ENCODE results near the gene USPL1. TPM values are rescaled to one million over a fixed set of nuclear protein-coding genes. Genes with fewer than 3 reads are reported as not detected.
A peak's percentile ranks its signal among the peaks of the same experiment; 100 is the strongest.
"Not testable (repeated sequence)": the region's sequence is repeated elsewhere in the genome, so short reads cannot be mapped to it uniquely, and the experiment has no call there.

Gene USPL1
- total RNA-seq = 11.8 TPM

DNA sequence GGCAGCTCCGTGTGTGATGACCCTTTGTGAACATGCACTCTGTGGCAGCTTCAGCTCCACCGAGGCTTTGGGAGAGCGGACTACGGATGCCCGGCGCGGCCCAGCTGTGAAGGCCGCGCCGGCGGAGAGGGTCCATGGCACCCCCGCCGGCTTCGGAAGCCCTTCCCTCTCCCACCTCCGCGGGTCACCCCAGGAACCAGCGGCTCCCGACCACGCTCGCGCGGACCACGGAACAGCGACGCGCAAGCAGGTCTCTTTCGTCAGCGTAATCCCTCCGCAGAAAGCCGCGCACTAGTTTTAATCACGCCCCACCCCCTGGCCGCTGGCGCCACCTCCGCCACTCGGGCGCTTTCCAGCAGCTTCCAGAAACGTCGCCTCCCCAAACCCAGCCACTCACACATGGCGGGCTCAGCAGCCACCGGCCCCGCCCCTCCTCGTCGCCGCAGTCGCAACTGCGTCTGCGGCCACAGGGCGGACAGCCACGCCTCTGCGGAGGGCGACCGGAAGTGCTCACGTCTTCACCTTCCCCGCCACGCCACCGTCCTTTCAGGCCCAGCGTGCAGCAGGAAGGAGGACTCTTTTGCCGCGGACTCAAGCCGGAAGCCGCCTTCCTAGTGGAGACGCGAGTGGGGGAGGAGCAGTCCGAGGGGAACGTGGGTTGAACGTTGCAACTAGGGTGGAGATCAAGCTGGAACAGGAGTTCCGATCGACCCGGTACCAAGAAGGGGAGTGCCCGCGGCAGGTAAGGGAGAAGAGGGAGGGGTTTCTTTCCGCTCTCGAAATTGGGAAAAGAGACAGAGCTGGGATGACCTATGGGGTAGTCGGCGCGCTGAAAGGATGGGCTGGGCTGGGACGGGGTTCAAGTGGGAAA, at the start of gene USPL1:
USPL1 (plus strand) TSS at position 606 of the 871 bp plus-strand sequence. CDS start 3,221 bp downstream, outside the sequence.
- DNase-seq (ENCODE audit: low read depth in 2 of 3, low spot score in 2 of 3) = peak; percentile 94 to 99 (median 99)

GRCh38 chr13:30569901-30570576, 47.7 kb upstream of the USPL1 start:
- DNase-seq (ENCODE audit: low read depth in 2 of 3, low spot score in 2 of 3) = no peak

DNA sequence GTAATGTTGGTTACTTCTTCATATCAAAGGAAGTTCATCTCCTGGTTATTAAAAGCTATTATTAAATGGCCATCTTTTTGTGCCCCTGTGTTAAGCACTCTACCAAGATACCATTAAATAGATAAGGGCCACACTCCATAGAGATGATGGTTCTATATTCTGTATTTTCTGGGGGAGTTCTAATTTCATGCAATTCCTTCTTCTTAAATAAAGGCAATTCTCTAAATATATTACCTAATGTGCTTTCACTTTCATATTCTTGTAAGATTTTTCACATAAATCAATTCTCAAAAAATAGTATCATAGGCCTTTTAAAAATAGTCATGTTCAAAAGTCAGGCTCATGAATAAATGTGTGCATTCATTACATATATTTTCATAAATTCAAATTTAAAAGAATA, 47.0 kb upstream of the USPL1 start:
- no peak for DNase-seq (ENCODE audit: low read depth in 2 of 3, low spot score in 2 of 3)

DNA sequence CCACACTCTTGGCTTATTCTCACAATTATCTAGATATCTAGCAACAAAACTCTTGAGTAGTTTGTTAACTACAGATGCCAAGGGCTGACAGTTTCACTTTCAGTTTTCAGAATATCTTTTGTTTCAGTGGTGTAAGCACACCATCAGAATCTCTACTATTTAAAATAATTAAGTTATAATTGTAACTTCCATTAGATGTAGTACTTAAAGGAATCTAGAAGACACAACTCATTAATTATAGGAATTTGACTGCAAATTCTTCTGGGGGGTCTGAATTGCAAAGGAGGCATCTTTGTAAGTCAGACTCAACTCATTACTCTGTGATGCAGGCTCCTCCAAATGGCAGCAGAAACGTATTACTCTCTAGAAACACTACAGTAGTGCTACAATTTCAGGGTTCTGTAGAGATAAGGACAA, 44.9 kb upstream of the USPL1 start:
- peak in 2 of 3 donors; percentile 48 to 71 for DNase-seq (ENCODE audit: low read depth in 2 of 3, low spot score in 2 of 3)

DNA sequence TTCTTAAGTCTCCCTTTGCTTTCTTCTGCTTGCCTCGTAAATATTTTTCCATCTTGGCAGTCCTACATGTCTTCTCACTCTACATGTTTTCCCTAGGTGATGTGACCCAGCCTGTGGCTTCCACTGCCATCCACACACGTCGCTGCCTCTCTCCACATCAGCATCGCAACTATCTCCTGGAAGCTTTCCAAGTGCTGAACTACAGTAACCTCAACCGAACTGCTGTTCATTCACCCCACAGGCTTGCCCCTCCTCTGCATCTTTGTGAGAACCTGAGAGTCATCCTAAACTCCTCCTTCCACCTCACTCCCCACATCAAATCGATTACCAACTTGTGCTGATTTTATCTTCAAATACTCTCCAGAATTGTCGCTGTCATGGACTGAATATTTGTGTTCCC, 41.2 kb upstream of the USPL1 start:
- DNase-seq (ENCODE audit: low read depth in 2 of 3, low spot score in 2 of 3) = peak in 2 of 3 donors; percentile 61 to 79

DNA sequence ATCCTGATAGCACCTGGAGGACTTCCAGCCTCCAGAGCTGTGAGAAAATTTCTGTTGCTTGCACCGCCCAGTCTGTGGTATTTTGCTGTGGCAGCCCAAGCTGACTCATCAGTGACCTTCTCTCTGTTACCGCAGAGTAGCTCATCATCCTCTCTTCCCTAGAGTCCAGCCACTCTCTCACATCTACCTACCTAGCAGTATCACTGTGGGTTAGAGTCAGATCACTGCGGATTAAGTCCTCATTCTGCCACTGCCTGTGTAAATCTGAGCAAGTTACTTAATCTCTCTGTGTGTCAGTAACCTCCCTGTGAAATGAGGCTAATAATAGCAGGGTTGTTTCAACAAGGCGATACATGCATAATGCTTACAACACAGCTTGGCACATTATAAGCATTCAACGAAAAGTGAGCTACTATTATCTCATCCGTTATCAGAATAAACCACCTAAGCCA, 40.3 kb upstream of the USPL1 start:
- peak in 2 of 3 donors; percentile 11 to 27 for DNase-seq (ENCODE audit: low read depth in 2 of 3, low spot score in 2 of 3)

DNA sequence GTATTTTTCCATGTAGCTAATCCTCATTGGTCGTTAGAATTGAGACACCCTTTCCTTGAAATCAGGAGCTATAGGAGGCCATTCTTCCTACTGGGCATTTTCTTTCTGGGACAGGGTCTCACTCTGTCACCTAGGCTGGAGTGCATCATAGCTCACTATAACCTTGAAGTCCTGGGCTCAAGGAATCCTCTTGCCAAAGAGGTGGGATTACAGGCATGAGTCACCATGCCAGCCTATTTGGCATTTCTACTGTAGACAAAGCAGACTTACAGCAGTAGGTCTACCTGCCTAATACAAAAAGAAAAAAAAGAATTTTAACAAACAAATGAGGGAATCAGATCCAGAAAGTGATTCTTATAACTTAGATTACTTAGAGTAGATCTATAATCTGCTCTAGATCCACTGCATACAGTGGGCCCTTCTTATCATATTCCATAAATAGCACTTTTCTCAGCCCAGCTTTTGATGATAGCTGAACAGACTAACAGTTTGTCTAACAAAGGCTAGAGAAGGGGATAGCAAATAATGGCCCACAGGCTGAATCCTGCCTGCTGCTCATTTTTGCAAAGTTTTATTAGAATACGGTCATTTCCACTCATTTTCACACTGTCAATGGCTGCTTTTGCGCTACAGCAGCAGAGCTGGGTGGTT, 36.7 kb upstream of the USPL1 start:
- DNase-seq (ENCODE audit: low read depth in 2 of 3, low spot score in 2 of 3) = no peak

GRCh38 chr13:30581582-30581981, 36.1 kb upstream of the USPL1 start:
- DNase-seq (ENCODE audit: low read depth in 2 of 3, low spot score in 2 of 3) = peak in 2 of 3 donors; percentile 37 to 49

DNA sequence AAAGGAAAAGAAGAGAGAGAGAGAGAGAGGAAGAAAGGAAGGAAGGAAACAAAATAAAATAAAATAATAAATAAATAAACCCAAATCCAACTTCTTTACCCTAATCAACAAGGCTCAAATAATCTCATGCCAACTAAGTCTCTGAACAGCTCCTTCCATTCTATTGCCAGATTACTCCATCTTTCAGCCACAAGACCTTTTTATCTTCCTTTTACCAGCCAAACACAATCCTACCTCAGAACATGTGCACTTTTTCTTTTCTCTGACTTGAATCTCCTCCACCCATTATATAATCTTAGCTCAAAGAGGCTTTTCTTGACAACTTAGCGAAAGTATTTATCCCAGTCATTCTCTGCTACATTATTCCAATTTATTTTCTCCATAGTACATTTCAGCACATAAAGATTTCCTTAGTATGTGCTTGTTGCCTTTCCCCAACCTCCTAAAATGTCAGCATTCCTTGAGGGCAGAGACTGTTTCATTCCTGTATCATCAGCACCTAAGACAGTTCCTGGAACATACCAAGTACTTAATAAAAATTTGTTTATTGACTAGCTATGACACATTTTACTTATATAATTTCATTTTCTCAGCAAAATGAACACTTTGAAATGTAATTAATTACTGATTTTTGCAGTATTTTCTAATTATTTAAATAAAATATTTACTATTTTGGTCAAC, 33.5 kb upstream of the USPL1 start:
- DNase-seq (ENCODE audit: low read depth in 2 of 3, low spot score in 2 of 3) = peak in 1 of 3 donors; percentile 8

DNA sequence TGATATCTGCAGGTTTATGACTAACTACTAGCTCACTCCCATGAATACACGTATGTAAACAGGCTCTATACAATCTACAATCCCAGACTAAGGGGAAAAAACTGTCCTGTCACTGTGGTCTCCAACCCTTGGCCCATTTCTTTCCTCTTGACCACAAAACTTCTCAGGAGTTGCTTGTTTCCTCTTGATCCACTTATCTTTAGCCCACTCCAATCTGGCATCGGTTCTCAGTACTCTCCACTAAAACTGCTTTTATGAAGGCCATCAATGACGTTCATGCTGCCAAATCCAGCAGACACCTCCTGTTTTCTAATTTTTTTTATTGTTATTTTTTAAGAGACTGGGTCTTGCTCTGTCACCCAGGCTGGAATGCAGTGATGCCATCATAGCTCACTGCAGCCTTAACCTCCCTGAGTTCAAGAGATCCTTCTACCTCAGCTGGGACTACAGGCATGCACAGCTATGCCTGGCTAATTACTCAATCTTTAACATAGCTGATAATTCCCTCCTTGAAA, 31.9 kb upstream of the USPL1 start:
- DNase-seq (ENCODE audit: low read depth in 2 of 3, low spot score in 2 of 3) = peak in 2 of 3 donors; percentile 79 to 90

DNA sequence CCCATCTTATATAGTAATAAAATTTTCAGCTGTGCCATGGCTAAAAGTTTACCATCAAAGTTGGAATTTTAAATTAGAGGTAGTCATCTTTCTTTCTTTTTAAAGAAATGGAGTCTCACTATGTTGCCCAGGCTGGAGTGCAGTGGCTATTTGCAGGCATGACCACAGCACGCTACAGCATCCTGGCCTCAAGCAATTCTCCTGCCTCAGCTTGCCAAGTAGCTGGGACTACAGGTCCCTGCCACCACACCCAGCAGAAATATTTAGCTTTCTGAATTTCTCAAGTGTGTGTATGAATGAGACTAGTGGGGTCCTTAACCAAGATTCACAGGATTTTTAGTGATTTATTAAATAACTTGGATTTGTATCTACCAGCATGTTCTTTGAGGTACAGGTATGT, 30.5 kb upstream of the USPL1 start:
- DNase-seq (ENCODE audit: low read depth in 2 of 3, low spot score in 2 of 3) = no peak

DNA sequence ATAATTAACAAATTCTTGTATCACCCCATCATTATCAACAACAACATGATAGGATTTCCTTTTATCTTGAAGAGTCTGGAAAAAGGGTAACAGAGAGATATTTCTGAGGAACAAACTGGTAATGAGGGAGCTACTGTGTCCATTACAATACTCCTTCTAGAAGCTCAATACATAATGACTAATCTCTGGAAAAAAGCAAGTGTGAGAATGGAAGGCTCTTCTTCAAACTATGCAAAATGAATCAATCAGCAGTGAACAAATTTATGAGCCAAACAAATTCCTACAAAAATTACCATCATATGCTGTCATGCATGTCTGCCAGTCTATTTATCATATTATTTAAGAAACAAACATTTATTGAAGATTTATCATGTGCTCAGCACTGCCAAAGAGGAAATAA, 30.0 kb upstream of the USPL1 start:
- no peak for DNase-seq (ENCODE audit: low read depth in 2 of 3, low spot score in 2 of 3)

GRCh38 chr13:30593001-30593400, 24.7 kb upstream of the USPL1 start:
- DNase-seq (ENCODE audit: low read depth in 2 of 3, low spot score in 2 of 3) = no peak

GRCh38 chr13:30600496-30600895, 17.2 kb upstream of the USPL1 start:
- no peak for DNase-seq (ENCODE audit: low read depth in 2 of 3, low spot score in 2 of 3)

GRCh38 chr13:30601836-30602235, 15.9 kb upstream of the USPL1 start:
- no peak for DNase-seq (ENCODE audit: low read depth in 2 of 3, low spot score in 2 of 3)

- no peak for DNase-seq (ENCODE audit: low read depth in 2 of 3, low spot score in 2 of 3)
Observed at GRCh38 chr13:30605052-30605451, 12.7 kb upstream of the USPL1 start.

DNA sequence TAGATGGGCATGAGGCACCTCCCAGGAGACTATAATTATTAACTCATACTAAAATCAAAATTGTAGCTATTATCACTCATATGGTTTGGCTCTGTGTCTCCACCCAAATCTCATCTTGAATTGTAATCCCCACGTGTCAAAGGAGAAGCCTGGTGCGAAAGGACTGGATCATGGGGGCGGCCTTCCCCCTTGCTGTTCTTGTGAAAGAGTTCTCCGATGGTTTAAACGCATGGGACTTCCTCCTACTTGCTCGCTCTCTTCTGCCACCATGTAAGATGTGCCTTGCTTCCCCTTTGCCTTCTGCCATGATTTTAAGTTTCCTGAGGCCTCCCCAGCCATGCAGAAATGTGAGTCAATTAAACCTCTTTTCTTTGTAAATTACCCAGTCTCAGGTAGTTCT, 10.5 kb upstream of the USPL1 start:
- not testable (repeated sequence) for DNase-seq (ENCODE audit: low read depth in 2 of 3, low spot score in 2 of 3)

DNA sequence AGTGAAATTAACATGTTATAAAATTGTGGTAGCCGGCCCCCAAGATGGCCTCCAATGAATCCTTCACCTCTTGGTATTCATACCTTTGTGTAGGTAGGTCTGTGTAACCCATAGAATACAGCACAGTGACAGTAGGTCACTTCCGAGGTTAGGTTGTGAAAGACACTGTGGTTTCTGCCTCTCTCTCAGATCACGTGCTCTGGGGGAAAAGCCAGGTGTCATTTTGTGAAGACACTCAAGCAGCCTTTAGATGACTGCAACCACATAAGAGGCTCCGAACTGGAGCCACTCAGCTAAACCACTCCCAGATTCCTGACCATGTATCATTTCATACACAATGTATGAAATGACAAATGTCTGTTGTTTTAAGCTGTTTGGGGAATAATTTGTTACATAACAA, 9.8 kb upstream of the USPL1 start:
- DNase-seq (ENCODE audit: low read depth in 2 of 3, low spot score in 2 of 3) = peak in 2 of 3 donors; percentile 23 to 47

- DNase-seq (ENCODE audit: low read depth in 2 of 3, low spot score in 2 of 3) = no peak
Observed at GRCh38 chr13:30608364-30608763, 9.4 kb upstream of the USPL1 start.

GRCh38 chr13:30610311-30610710, 7.4 kb upstream of the USPL1 start:
- DNase-seq (ENCODE audit: low read depth in 2 of 3, low spot score in 2 of 3) = no peak

Data from hematopoietic multipotent progenitor cell (in vitro differentiated cells).